GM12874 (cell line): Measurements from ENCODE around the gene DIPK2A.

Source experiments
- CTCF ChIP-seq: IDR thresholded peaks from 2 replicates; pipeline ENCODE4 v1.5.1; 2011; ENCODE audit warnings: low read depth, mild to moderate bottlenecking, control low read depth, low read length, moderate library complexity; ENCODE audit not compliant: insufficient read depth

The DIPK2A gene

GRCh38 chr3:144003051-144003450 lies 31.4 kb downstream of the DIPK2A start:
- TF ChIP-seq CTCF: no peak

GRCh38 chr3:144010371-144010770 lies 38.7 kb downstream of the DIPK2A start:
- TF ChIP-seq CTCF: no peak

GRCh38 chr3:144011251-144011799 lies 39.7 kb downstream of the DIPK2A start:
- TF ChIP-seq CTCF: no peak

- no peak for TF ChIP-seq CTCF
Measured at GRCh38 chr3:144015133-144015532, 43.5 kb downstream of the DIPK2A start.

GRCh38 chr3:144018776-144019175 lies 47.2 kb downstream of the DIPK2A start:
- no peak for TF ChIP-seq CTCF
